Measurements from ENCODE around the gene WFIKKN1.
"Not testable (repeated sequence)": the region's sequence is repeated elsewhere in the genome, so short reads cannot be mapped to it uniquely, and the experiment has no call there.

Gene WFIKKN1

GRCh38 chr16:595094-595528 is 35.7 kb upstream of the WFIKKN1 start:
- Histone ChIP-seq H3K4me1 (ENCODE audit: control insufficient read depth in 1 of 2, insufficient read depth in 2 of 2, low read length in 2 of 2) (peaks cover 46 to 58% of the 10 kb centered on the region in 2 donors), H3K9me3 (ENCODE audit: control insufficient read depth in 1 of 2, low read length in 2 of 2) (no peaks in the 10 kb centered on the region), H3K36me3 (ENCODE audit: control insufficient read depth in 1 of 2, insufficient read depth in 2 of 2, low read length in 2 of 2) (peaks cover 0 to 25% of the 10 kb centered on the region in 2 donors), H3K9ac (ENCODE audit: low read depth in 1 of 2, low read length in 2 of 2) (peak overlapping the region in 1 of 2 donors; percentile 92), H3K27ac (ENCODE audit: low read depth, low read length) (no peak overlapping the region), H3K27me3 (ENCODE audit: control insufficient read depth in 1 of 2, insufficient read depth in 2 of 2, low read length in 2 of 2) (no peaks in the 10 kb centered on the region), H3K4me3 (ENCODE audit: low read depth in 1 of 2, low read length in 2 of 2) (no peak overlapping the region)

DNA sequence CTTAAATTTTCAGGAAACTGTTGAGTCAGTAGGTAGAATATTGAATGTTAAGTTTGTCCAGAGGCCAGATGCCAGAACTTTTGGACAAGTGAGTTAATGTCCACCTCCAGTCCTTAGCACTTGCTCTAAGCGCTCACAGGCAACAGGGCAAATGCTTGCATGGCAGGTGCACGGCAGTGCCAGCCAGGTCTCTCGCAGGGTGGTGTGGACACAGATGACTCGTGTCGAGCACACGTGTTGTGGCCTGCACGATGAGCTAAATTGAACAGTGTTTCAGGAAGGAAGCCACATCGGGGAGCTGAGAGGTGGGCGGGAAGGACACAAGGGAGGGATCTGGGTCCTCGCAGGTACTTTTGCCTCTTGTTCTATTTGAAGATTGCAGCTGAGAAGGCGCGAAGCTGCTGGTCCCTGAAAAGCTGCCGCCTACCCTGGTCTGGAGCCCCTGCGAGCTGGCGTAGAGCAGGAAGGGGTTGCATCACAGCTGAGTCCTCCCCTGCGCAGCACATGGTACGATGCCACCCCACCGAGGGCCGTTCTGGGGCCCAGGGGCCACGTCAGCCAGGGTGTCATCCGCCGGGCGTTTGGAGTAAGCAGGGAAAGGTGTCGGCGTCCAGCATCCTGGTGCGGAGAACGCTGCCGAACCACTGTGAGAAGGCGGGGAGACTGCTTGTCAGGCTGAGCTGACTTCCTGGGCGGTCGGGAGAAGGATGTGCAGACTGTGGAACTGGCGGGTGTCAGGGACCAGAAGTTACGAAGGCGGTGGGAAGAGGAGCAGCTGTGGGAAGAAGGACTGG is 34.6 kb upstream of the WFIKKN1 start:
- Histone ChIP-seq H3K4me3 (ENCODE audit: low read depth in 1 of 2, low read length in 2 of 2) (no peak overlapping the region), H3K4me1 (ENCODE audit: control insufficient read depth in 1 of 2, insufficient read depth in 2 of 2, low read length in 2 of 2) (peaks cover 38 to 54% of the 10 kb centered on the region in 2 donors), H3K9me3 (ENCODE audit: control insufficient read depth in 1 of 2, low read length in 2 of 2) (no peaks in the 10 kb centered on the region), H3K9ac (ENCODE audit: low read depth in 1 of 2, low read length in 2 of 2) (no peak overlapping the region), H3K36me3 (ENCODE audit: control insufficient read depth in 1 of 2, insufficient read depth in 2 of 2, low read length in 2 of 2) (peaks cover 0 to 29% of the 10 kb centered on the region in 2 donors), H3K27me3 (ENCODE audit: control insufficient read depth in 1 of 2, insufficient read depth in 2 of 2, low read length in 2 of 2) (no peaks in the 10 kb centered on the region), H3K27ac (ENCODE audit: low read depth, low read length) (no peak overlapping the region)

DNA sequence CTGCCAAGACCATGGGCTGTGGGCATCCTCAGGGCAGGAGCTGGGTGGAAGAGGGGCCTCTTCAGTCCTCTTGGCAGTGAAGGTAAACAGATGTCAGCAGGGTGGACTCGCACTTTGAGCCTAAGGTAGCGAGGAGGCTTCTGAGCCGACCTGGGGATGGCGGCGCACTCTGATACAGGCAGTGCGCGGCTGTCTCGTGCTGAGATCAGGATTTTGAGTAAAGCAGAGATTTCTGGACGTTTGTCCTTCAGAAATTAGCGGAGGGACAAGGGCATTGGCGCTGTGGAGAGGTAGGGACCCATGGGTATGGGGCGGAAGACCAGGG is 34.1 kb upstream of the WFIKKN1 start:
- Histone ChIP-seq H3K4me1 (ENCODE audit: control insufficient read depth in 1 of 2, insufficient read depth in 2 of 2, low read length in 2 of 2) (peaks cover 34 to 50% of the 10 kb centered on the region in 2 donors), H3K27ac (ENCODE audit: low read depth, low read length) (no peak overlapping the region), H3K9me3 (ENCODE audit: control insufficient read depth in 1 of 2, low read length in 2 of 2) (no peaks in the 10 kb centered on the region), H3K27me3 (ENCODE audit: control insufficient read depth in 1 of 2, insufficient read depth in 2 of 2, low read length in 2 of 2) (no peaks in the 10 kb centered on the region), H3K36me3 (ENCODE audit: control insufficient read depth in 1 of 2, insufficient read depth in 2 of 2, low read length in 2 of 2) (peaks cover 0 to 29% of the 10 kb centered on the region in 2 donors), H3K9ac (ENCODE audit: low read depth in 1 of 2, low read length in 2 of 2) (no peak overlapping the region), H3K4me3 (ENCODE audit: low read depth in 1 of 2, low read length in 2 of 2) (no peak overlapping the region)

DNA sequence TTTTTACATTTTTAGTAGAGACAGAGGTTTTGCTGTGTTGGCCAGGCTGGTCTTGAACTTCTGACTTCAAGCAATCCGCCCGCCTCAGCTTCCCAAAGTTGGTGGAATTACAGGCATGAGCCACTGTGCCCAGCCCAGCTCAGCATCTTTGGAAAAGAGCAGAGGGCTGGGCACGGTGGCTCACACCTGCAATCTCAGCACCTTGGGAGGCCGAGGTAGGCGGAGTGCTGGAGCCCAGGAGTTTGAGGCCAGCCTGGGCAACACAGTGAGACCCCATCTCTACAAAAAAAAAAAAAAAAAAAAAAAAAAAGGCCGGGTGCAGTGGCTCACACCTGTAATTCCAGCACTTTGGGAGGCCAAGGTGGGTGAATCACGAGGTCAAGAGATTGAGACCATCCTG is 33.1 kb upstream of the WFIKKN1 start:
- not testable (repeated sequence) for H3K9me3 ChIP-seq (ENCODE audit: control insufficient read depth in 1 of 2, low read length in 2 of 2); H3K27ac ChIP-seq (ENCODE audit: low read depth, low read length); H3K9ac ChIP-seq (ENCODE audit: low read depth in 1 of 2, low read length in 2 of 2); H3K27me3 ChIP-seq (ENCODE audit: control insufficient read depth in 1 of 2, insufficient read depth in 2 of 2, low read length in 2 of 2); H3K4me3 ChIP-seq (ENCODE audit: low read depth in 1 of 2, low read length in 2 of 2)
- Histone ChIP-seq H3K4me1 (ENCODE audit: control insufficient read depth in 1 of 2, insufficient read depth in 2 of 2, low read length in 2 of 2) (peaks cover 24 to 40% of the 10 kb centered on the region in 2 donors), H3K36me3 (ENCODE audit: control insufficient read depth in 1 of 2, insufficient read depth in 2 of 2, low read length in 2 of 2) (peaks cover 0 to 29% of the 10 kb centered on the region in 2 donors)

DNA sequence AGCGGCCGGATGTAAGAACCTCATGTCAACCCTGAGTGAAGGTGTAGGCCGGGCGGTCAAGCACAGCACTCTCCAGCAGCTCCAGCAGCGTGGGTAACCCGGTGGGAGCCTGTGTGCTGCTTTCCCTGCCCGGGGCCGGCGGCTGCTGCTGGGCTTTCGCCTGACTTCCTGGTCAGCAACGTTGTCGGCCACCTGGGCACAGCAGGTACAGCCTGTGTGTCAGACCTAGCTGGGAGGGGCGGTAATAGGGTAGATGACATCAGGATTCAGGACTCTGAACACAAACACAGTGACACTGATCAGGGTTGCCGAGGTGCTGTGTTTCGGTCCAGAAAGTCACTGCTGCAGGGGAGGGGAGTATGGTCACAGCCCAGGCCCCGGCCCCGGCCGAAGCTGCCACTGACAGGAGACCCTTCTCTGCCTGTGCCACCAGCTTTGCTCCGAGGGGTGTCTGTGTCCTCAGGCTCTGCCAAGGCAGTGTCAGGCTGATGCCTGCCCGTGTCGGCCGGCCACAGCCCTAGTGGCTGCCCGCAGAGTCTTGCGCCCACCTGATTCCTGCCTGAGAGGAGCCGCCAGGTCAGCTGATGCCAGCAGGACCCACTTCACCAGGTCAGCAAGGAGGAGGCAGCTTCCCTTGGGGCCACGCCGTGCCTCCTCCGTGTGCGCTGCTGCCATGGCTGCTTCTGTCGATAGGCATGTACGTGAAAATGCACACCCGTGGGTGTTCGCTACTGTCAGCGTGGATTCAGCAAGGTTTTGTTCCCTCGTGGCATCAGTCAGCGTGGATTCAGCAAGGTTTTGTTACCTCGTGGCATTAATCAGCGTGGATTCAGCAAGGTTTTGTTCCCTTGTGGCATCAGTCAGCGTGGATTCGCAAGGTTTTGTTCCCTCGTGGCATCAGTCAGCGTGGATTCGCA is 31.7 kb upstream of the WFIKKN1 start:
- no peak overlapping the region for H3K9ac ChIP-seq (ENCODE audit: low read depth in 1 of 2, low read length in 2 of 2)
- peaks cover 10 to 26% of the 10 kb centered on the region in 2 donors for H3K4me1 ChIP-seq (ENCODE audit: control insufficient read depth in 1 of 2, insufficient read depth in 2 of 2, low read length in 2 of 2)
- no peak overlapping the region for H3K4me3 ChIP-seq (ENCODE audit: low read depth in 1 of 2, low read length in 2 of 2)

DNA sequence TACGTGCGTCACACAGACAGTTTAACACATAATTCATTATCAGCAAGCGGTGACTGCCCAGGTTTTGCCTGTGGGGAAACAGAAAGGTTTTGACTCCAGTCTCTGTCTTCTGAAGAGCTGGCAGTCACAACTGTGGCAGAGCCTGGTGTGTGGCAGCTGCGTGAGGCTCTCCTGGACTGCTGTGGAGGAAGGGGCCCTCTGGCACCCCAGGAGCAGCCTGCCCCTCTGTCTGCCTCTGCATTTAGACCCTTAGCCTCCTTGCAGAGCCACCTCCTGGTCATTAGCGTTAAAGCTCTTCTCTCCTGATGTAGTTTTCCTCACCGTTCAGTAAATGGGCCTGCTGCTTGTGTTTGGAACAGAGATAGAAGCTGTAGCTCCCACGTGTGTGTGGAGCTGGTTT is 30.0 kb upstream of the WFIKKN1 start:
- Histone ChIP-seq H3K9me3 (ENCODE audit: control insufficient read depth in 1 of 2, low read length in 2 of 2) (peaks cover 3 to 5% of the 10 kb centered on the region in 2 donors), H3K9ac (ENCODE audit: low read depth in 1 of 2, low read length in 2 of 2) (no peak overlapping the region), H3K27ac (ENCODE audit: low read depth, low read length) (no peak overlapping the region), H3K27me3 (ENCODE audit: control insufficient read depth in 1 of 2, insufficient read depth in 2 of 2, low read length in 2 of 2) (no peaks in the 10 kb centered on the region), H3K36me3 (ENCODE audit: control insufficient read depth in 1 of 2, insufficient read depth in 2 of 2, low read length in 2 of 2) (peaks cover 0 to 29% of the 10 kb centered on the region in 2 donors), H3K4me1 (ENCODE audit: control insufficient read depth in 1 of 2, insufficient read depth in 2 of 2, low read length in 2 of 2) (peaks cover 0 to 12% of the 10 kb centered on the region in 2 donors), H3K4me3 (ENCODE audit: low read depth in 1 of 2, low read length in 2 of 2) (no peak overlapping the region)

More for the DNA sequence above, 31.7 kb upstream of the WFIKKN1 start:
- Histone ChIP-seq H3K27me3 (ENCODE audit: control insufficient read depth in 1 of 2, insufficient read depth in 2 of 2, low read length in 2 of 2) (no peaks in the 10 kb centered on the region), H3K27ac (ENCODE audit: low read depth, low read length) (no peak overlapping the region), H3K36me3 (ENCODE audit: control insufficient read depth in 1 of 2, insufficient read depth in 2 of 2, low read length in 2 of 2) (peaks cover 0 to 29% of the 10 kb centered on the region in 2 donors), H3K9me3 (ENCODE audit: control insufficient read depth in 1 of 2, low read length in 2 of 2) (no peaks in the 10 kb centered on the region)

DNA sequence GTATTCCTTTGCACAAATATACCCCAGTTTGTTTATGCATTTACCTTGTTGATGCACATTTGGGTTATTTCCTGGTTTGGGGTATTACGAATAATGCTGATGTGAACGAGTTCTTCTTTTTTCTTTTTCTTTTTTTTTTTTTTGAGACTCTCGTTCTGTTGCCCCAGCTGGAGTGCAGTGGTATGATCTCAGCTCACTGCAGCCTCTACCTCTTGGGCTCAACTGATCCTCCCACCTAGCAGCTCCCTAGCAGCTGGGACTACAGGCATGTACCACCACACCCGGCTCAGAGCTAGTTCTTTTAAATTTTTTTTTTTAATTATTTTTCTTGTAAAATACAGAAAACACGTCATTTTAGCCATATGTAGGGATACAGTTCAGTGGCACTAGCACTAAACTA is 26.9 kb upstream of the WFIKKN1 start:
- no peak overlapping the region for H3K27ac ChIP-seq (ENCODE audit: low read depth, low read length)
- peaks cover 0 to 14% of the 10 kb centered on the region in 2 donors for H3K36me3 ChIP-seq (ENCODE audit: control insufficient read depth in 1 of 2, insufficient read depth in 2 of 2, low read length in 2 of 2)
- H3K9ac ChIP-seq (ENCODE audit: low read depth in 1 of 2, low read length in 2 of 2): no peak overlapping the region
- H3K4me1 ChIP-seq (ENCODE audit: control insufficient read depth in 1 of 2, insufficient read depth in 2 of 2, low read length in 2 of 2): no peaks in the 10 kb centered on the region
- no peak overlapping the region for H3K4me3 ChIP-seq (ENCODE audit: low read depth in 1 of 2, low read length in 2 of 2)
- no peaks in the 10 kb centered on the region for H3K27me3 ChIP-seq (ENCODE audit: control insufficient read depth in 1 of 2, insufficient read depth in 2 of 2, low read length in 2 of 2)
- H3K9me3 ChIP-seq (ENCODE audit: control insufficient read depth in 1 of 2, low read length in 2 of 2): peaks cover 3 to 5% of the 10 kb centered on the region in 2 donors

- H3K4me3 ChIP-seq (ENCODE audit: low read depth in 1 of 2, low read length in 2 of 2): no peak overlapping the region
- H3K27ac ChIP-seq (ENCODE audit: low read depth, low read length): no peak overlapping the region
- H3K36me3 ChIP-seq (ENCODE audit: control insufficient read depth in 1 of 2, insufficient read depth in 2 of 2, low read length in 2 of 2): no peaks in the 10 kb centered on the region
- peaks cover 3 to 5% of the 10 kb centered on the region in 2 donors for H3K9me3 ChIP-seq (ENCODE audit: control insufficient read depth in 1 of 2, low read length in 2 of 2)
- peaks cover 4 to 13% of the 10 kb centered on the region in 2 donors for H3K4me1 ChIP-seq (ENCODE audit: control insufficient read depth in 1 of 2, insufficient read depth in 2 of 2, low read length in 2 of 2)
- H3K9ac ChIP-seq (ENCODE audit: low read depth in 1 of 2, low read length in 2 of 2): no peak overlapping the region
- H3K27me3 ChIP-seq (ENCODE audit: control insufficient read depth in 1 of 2, insufficient read depth in 2 of 2, low read length in 2 of 2): no peaks in the 10 kb centered on the region
Measured at GRCh38 chr16:606656-607307, 24.0 kb upstream of the WFIKKN1 start.

- H3K36me3 ChIP-seq (ENCODE audit: control insufficient read depth in 1 of 2, insufficient read depth in 2 of 2, low read length in 2 of 2): no peaks in the 10 kb centered on the region
- H3K27ac ChIP-seq (ENCODE audit: low read depth, low read length): no peak overlapping the region
- peaks cover 3 to 5% of the 10 kb centered on the region in 2 donors for H3K9me3 ChIP-seq (ENCODE audit: control insufficient read depth in 1 of 2, low read length in 2 of 2)
- H3K4me3 ChIP-seq (ENCODE audit: low read depth in 1 of 2, low read length in 2 of 2): no peak overlapping the region
- no peak overlapping the region for H3K9ac ChIP-seq (ENCODE audit: low read depth in 1 of 2, low read length in 2 of 2)
- peaks cover 4 to 13% of the 10 kb centered on the region in 2 donors for H3K4me1 ChIP-seq (ENCODE audit: control insufficient read depth in 1 of 2, insufficient read depth in 2 of 2, low read length in 2 of 2)
- H3K27me3 ChIP-seq (ENCODE audit: control insufficient read depth in 1 of 2, insufficient read depth in 2 of 2, low read length in 2 of 2): no peaks in the 10 kb centered on the region
Measured at GRCh38 chr16:608019-608418, 22.8 kb upstream of the WFIKKN1 start.
